CD4-positive, CD25-positive, alpha-beta regulatory T cell (primary cell): Measurements from ENCODE around the gene KCNN3. TPM values are rescaled to one million over a fixed set of nuclear protein-coding genes. Genes with fewer than 3 reads are reported as not detected.

Source experiments
- ATAC-seq, 2 donors: fragments of 150-1000 bp; cut with Tn5 transposase; one replicate each; pipeline ENCODE4 v1.10.0; 2021; ENCODE audit warnings: low read depth in 2 of 2, moderate number of reproducible peaks in 2 of 2, moderate library complexity in 1 of 2
- DNase-seq, 3 donors: peaks; one replicate each; pipeline versions ENCODE4 v3.0.0 to v3.0.0-alpha.2; 2012 to 2022; ENCODE audit warnings: mixed read lengths in 1 of 3
- H3K27ac ChIP-seq: one replicate; pipeline ENCODE4 v1.7.0; 2013; ENCODE audit warnings: mild to moderate bottlenecking, low read length; ENCODE audit not compliant: insufficient read depth, poor library complexity, severe bottlenecking
- H3K27me3 ChIP-seq: one replicate; pipeline ENCODE4 v1.7.0; 2013; ENCODE audit warnings: low read length; ENCODE audit not compliant: control insufficient read depth, insufficient read depth
- H3K36me3 ChIP-seq: one replicate; pipeline ENCODE4 v1.7.0; 2013; ENCODE audit warnings: mild to moderate bottlenecking, low read length, moderate library complexity; ENCODE audit not compliant: control insufficient read depth, insufficient read depth
- H3K4me1 ChIP-seq: 2 replicates; pipeline ENCODE4 v1.7.0; 2013; ENCODE audit warnings: mild to moderate bottlenecking, low read length; ENCODE audit not compliant: insufficient read depth, control insufficient read depth, poor library complexity, severe bottlenecking
- H3K4me3 ChIP-seq: one replicate; pipeline ENCODE4 v1.7.0; 2013; ENCODE audit warnings: low read depth, mild to moderate bottlenecking, low read length, moderate library complexity
- H3K9me3 ChIP-seq, 2 experiments: 1 replicate in 1 of 2; 2 replicates in 1 of 2; pipeline ENCODE4 v1.7.0; 2013; ENCODE audit warnings: low read length in 2 of 2, mild to moderate bottlenecking in 1 of 2, moderate library complexity in 1 of 2; ENCODE audit not compliant: control insufficient read depth in 2 of 2
- H3K27ac Mint-ChIP-seq, 3 donors: one replicate each; pipeline ENCODE4 v1.8.0; 2020 to 2022; ENCODE audit warnings: mild to moderate bottlenecking in 3 of 3, mixed read lengths in 3 of 3, moderate library complexity in 2 of 3
- H3K27me3 Mint-ChIP-seq: one replicate; pipeline ENCODE4 v1.8.0; 2022; ENCODE audit warnings: mild to moderate bottlenecking, mixed read lengths
- H3K36me3 Mint-ChIP-seq: one replicate; pipeline ENCODE4 v1.8.0; 2020; ENCODE audit warnings: mixed read lengths
- H3K4me1 Mint-ChIP-seq, 4 donors: one replicate each; pipeline ENCODE4 v1.8.0; 2020 to 2022; ENCODE audit warnings: mixed read lengths in 4 of 4, mild to moderate bottlenecking in 1 of 4
- H3K4me3 Mint-ChIP-seq, 4 donors: one replicate each; pipeline ENCODE4 v1.8.0; 2020 to 2022; ENCODE audit warnings: mild to moderate bottlenecking in 4 of 4, mixed read lengths in 4 of 4, moderate library complexity in 3 of 4
- H3K9me3 Mint-ChIP-seq, 7 donors: one replicate each; pipeline ENCODE4 v1.8.0; 2020 to 2022; ENCODE audit warnings: mixed read lengths in 7 of 7, mild to moderate bottlenecking in 3 of 7, moderate library complexity in 2 of 7
- polyA plus RNA-seq, 4 donors: library from polyadenylated mRNA; unstranded; fragments of 300-500 nt; fragmentation: Illumina TruSeq; gene quantifications; one replicate each; pipeline ENCODE4 v1.2.3, GENCODE V29; 2021
- total RNA-seq: library from RNA; stranded (reverse); gene quantifications from one replicate; pipeline ENCODE4 v1.2.3, GENCODE V29; 2022

KCNN3 gene
- total and polyA plus RNA-seq, 5 donors from 2014 or later: 0.30 TPM; not detected in 4

DNA sequence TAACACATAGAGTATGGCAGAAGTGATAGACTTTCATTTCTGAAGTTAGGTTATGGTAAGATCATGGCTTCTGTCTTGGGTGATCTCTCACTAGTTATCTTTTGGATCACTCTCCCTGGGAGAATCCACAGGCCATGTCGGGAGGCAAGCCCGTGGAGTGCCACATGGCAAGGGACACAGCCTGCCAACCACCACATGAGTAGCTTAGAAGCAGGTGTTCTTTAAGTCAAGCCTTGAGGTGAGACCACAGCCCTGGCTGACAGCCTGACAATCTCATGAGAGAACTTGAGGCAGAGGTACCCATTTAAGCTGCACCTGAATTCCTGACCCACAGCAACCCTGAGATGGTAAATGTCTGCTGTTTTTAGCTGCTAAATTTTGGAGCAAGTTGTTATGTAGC is 130.4 kb downstream of the KCNN3 start:
- Mint-ChIP-seq H3K4me3 (no peak overlapping the region), H3K36me3 (no peaks in the 10 kb centered on the region), H3K9me3 (no peaks in the 10 kb centered on the region), H3K4me1 (no peaks in the 10 kb centered on the region), H3K27ac (no peak overlapping the region), H3K27me3 (peaks cover 30% of the 10 kb centered on the region)
- H3K4me3 ChIP-seq: no peak overlapping the region
- H3K27ac ChIP-seq: no peak overlapping the region
- no peaks in the 10 kb centered on the region for H3K4me1 ChIP-seq
- ATAC-seq (no peak), DNase-seq (no peak)
- H3K27me3 ChIP-seq: peaks cover 14% of the 10 kb centered on the region
- no peaks in the 10 kb centered on the region for H3K36me3 ChIP-seq
- no peaks in the 10 kb centered on the region for H3K9me3 ChIP-seq

- no peaks in the 10 kb centered on the region for H3K4me1 Mint-ChIP-seq
- H3K4me3 Mint-ChIP-seq: no peak overlapping the region
- Histone ChIP-seq H3K27me3 (peaks cover 14% of the 10 kb centered on the region), H3K4me1 (no peaks in the 10 kb centered on the region), H3K36me3 (no peaks in the 10 kb centered on the region), H3K4me3 (no peak overlapping the region), H3K9me3 (no peaks in the 10 kb centered on the region), H3K27ac (no peak overlapping the region)
- no peaks in the 10 kb centered on the region for H3K9me3 Mint-ChIP-seq
- H3K36me3 Mint-ChIP-seq: no peaks in the 10 kb centered on the region
- ATAC-seq: no peak
- no peak overlapping the region for H3K27ac Mint-ChIP-seq
- DNase-seq: peak in 1 of 3 donors; percentile 23
- peaks cover 28% of the 10 kb centered on the region for H3K27me3 Mint-ChIP-seq
These were observed 133.2 kb downstream of the KCNN3 start for GRCh38 chr1:154736841-154737240.

GRCh38 chr1:154735804-154736168 is 134.3 kb downstream of the KCNN3 start:
- Mint-ChIP-seq H3K27me3 (peaks cover 22% of the 10 kb centered on the region), H3K4me3 (no peak overlapping the region), H3K36me3 (no peaks in the 10 kb centered on the region), H3K27ac (no peak overlapping the region), H3K9me3 (no peaks in the 10 kb centered on the region), H3K4me1 (no peaks in the 10 kb centered on the region)
- no peak for DNase-seq
- no peak overlapping the region for H3K4me3 ChIP-seq
- no peaks in the 10 kb centered on the region for H3K4me1 ChIP-seq
- no peak overlapping the region for H3K27ac ChIP-seq
- no peaks in the 10 kb centered on the region for H3K9me3 ChIP-seq
- peaks cover 14% of the 10 kb centered on the region for H3K27me3 ChIP-seq
- no peaks in the 10 kb centered on the region for H3K36me3 ChIP-seq
- ATAC-seq: no peak

GRCh38 chr1:154735061-154735803 is 134.8 kb downstream of the KCNN3 start:
- Mint-ChIP-seq H3K27me3 (peaks cover 19% of the 10 kb centered on the region), H3K9me3 (no peaks in the 10 kb centered on the region), H3K4me3 (no peak overlapping the region), H3K27ac (no peak overlapping the region), H3K4me1 (no peaks in the 10 kb centered on the region), H3K36me3 (no peaks in the 10 kb centered on the region)
- ATAC-seq: no peak
- peaks cover 9% of the 10 kb centered on the region for H3K27me3 ChIP-seq
- DNase-seq: no peak
- no peaks in the 10 kb centered on the region for H3K4me1 ChIP-seq
- no peak overlapping the region for H3K4me3 ChIP-seq
- no peaks in the 10 kb centered on the region for H3K9me3 ChIP-seq
- no peak overlapping the region for H3K27ac ChIP-seq
- no peaks in the 10 kb centered on the region for H3K36me3 ChIP-seq

DNA sequence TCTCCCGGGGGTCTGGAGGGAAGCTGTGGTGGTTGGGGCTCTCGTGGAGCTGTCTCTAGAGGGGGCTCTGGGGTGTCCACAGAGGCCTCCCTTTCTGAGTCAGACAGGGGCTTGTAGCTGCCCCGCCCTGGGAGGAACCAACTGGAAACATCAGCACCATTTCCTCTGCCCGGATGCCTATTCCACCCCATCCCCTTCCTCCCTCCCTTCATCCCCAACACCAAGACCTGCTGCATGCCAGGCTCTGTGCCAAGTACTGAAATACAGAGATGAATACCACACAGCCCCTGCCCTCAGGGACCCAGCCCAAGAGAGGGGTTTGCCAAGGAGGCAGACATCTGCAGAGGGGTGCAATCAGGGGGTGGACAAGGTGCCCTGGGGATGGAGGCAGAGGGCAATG is 136.5 kb downstream of the KCNN3 start:
- Mint-ChIP-seq H3K4me1 (no peaks in the 10 kb centered on the region), H3K27ac (no peak overlapping the region), H3K36me3 (no peaks in the 10 kb centered on the region), H3K4me3 (no peak overlapping the region), H3K27me3 (peaks cover 16% of the 10 kb centered on the region), H3K9me3 (no peaks in the 10 kb centered on the region)
- no peak for DNase-seq
- Histone ChIP-seq H3K27me3 (peaks cover 5% of the 10 kb centered on the region), H3K9me3 (no peaks in the 10 kb centered on the region), H3K36me3 (no peaks in the 10 kb centered on the region), H3K4me1 (no peaks in the 10 kb centered on the region), H3K27ac (no peak overlapping the region), H3K4me3 (no peak overlapping the region)
- ATAC-seq: no peak

DNA sequence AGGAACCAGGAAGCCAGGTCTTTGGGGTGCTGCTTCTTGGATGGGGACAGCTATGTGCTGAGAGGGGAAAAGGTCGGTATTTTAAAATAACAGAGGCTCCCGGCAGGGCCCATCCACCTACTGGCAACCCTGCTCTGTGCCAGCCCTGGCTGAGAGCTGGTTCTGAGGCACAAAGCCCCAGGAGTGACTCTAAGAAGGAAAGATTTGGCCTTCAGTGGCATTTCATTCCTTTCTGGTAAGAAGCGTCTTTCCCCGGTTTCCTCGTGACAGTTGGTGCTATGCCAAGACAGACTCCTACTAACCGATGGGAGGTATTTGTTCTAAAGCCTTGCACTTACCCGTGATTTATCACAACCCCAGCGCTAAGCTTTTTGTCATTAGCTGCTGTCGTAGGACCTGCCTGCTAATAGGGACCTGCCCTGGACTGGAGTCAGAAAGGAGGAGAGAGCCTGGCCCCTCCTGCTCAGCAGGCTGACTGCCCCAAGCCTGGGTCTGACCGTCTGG is 139.0 kb downstream of the KCNN3 start:
- Histone ChIP-seq H3K27me3 (peaks cover 3% of the 10 kb centered on the region), H3K4me3 (no peak overlapping the region), H3K9me3 (no peaks in the 10 kb centered on the region), H3K27ac (no peak overlapping the region), H3K4me1 (no peaks in the 10 kb centered on the region), H3K36me3 (no peaks in the 10 kb centered on the region)
- DNase-seq (no peak), ATAC-seq (no peak)
- no peak overlapping the region for H3K4me3 Mint-ChIP-seq
- H3K36me3 Mint-ChIP-seq: no peaks in the 10 kb centered on the region
- H3K27ac Mint-ChIP-seq: no peak overlapping the region
- no peaks in the 10 kb centered on the region for H3K4me1 Mint-ChIP-seq
- H3K9me3 Mint-ChIP-seq: no peaks in the 10 kb centered on the region
- H3K27me3 Mint-ChIP-seq: peaks cover 10% of the 10 kb centered on the region

- no peak overlapping the region for H3K4me3 Mint-ChIP-seq
- Histone ChIP-seq H3K9me3 (no peaks in the 10 kb centered on the region), H3K4me1 (no peaks in the 10 kb centered on the region), H3K36me3 (no peaks in the 10 kb centered on the region), H3K4me3 (no peak overlapping the region), H3K27me3 (peaks cover 1% of the 10 kb centered on the region), H3K27ac (no peak overlapping the region)
- no peaks in the 10 kb centered on the region for H3K36me3 Mint-ChIP-seq
- DNase-seq (no peak), ATAC-seq (no peak)
- peaks cover 10% of the 10 kb centered on the region for H3K27me3 Mint-ChIP-seq
- no peak overlapping the region for H3K27ac Mint-ChIP-seq
- H3K4me1 Mint-ChIP-seq: no peaks in the 10 kb centered on the region
- no peaks in the 10 kb centered on the region for H3K9me3 Mint-ChIP-seq
These were observed 139.8 kb downstream of the KCNN3 start for GRCh38 chr1:154730259-154730658.

DNA sequence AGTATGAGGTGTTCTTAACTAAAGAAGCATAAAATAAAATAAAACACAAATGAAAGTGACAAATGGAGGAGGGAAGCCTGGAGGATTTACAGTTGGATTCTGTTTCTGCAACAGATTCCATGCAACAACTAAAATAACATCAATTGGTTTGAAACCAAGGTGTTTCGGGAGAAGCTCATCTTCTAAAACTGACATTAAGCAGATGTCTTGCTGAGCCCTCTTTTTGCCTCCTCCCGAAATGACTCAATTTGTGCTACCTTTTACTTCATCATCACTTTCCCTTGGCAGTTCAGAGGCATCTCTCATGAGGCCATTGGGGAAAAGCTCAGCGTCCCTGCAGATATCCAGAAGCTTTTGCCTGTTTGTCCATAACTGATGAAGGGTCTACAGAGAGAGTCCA is 140.5 kb downstream of the KCNN3 start:
- Histone ChIP-seq H3K4me3 (no peak overlapping the region), H3K4me1 (no peaks in the 10 kb centered on the region), H3K27ac (no peak overlapping the region), H3K9me3 (no peaks in the 10 kb centered on the region), H3K27me3 (peaks cover 1% of the 10 kb centered on the region), H3K36me3 (no peaks in the 10 kb centered on the region)
- Mint-ChIP-seq H3K9me3 (no peaks in the 10 kb centered on the region), H3K4me1 (no peaks in the 10 kb centered on the region), H3K4me3 (no peak overlapping the region), H3K27ac (no peak overlapping the region), H3K27me3 (peaks cover 10% of the 10 kb centered on the region), H3K36me3 (no peaks in the 10 kb centered on the region)
- ATAC-seq (no peak), DNase-seq (no peak)
